Parathyroid adenoma (tissue), 2 donors: ENCODE data around the gene CLMN.

Experiments used
- H2AFZ ChIP-seq: fragments of 300-600 bp; sonication (generic); one replicate; pipeline ENCODE4 v1.7.0; 2017; ENCODE audit warnings: antibody characterized with exemption, mild to moderate bottlenecking
- H3K27ac ChIP-seq: fragments of 300-600 bp; sonication (generic); one replicate; pipeline ENCODE4 v1.7.0; 2017
- H3K27me3 ChIP-seq: fragments of 300-600 bp; sonication (generic); one replicate; pipeline ENCODE4 v1.7.0; 2017; ENCODE audit warnings: low read length; ENCODE audit not compliant: control insufficient read depth, insufficient read depth
- H3K36me3 ChIP-seq: fragments of 300-600 bp; sonication (generic); one replicate; pipeline ENCODE4 v1.7.0; 2017; ENCODE audit warnings: low read length; ENCODE audit not compliant: control insufficient read depth, insufficient read depth
- H3K4me1 ChIP-seq: fragments of 300-600 bp; sonication (generic); one replicate; pipeline ENCODE4 v1.7.0; 2017; ENCODE audit warnings: control low read depth
- H3K4me2 ChIP-seq: fragments of 300-600 bp; sonication (generic); one replicate; pipeline ENCODE4 v1.7.0; 2017; ENCODE audit warnings: low read length
- H3K4me3 ChIP-seq: fragments of 300-600 bp; sonication (generic); one replicate; pipeline ENCODE4 v1.7.0; 2017; ENCODE audit warnings: low read depth, low read length
- H3K79me2 ChIP-seq: fragments of 300-600 bp; sonication (generic); one replicate; pipeline ENCODE4 v1.7.0; 2017; ENCODE audit warnings: control low read depth
- H3K9ac ChIP-seq: fragments of 300-600 bp; sonication (generic); one replicate; pipeline ENCODE4 v1.7.0; 2017; ENCODE audit warnings: mild to moderate bottlenecking
- H3K9me3 ChIP-seq: fragments of 300-600 bp; sonication (generic); one replicate; pipeline ENCODE4 v1.7.0; 2017; ENCODE audit warnings: low read length; ENCODE audit not compliant: control insufficient read depth
- CTCF ChIP-seq: fragments of 300-600 bp; sonication (generic); IDR thresholded peaks from one replicate; pipeline ENCODE4 v1.7.0; 2017; ENCODE audit warnings: antibody characterized with exemption, mild to moderate bottlenecking
- donor health status: primary hyperparathyroidism.

The CLMN gene

DNA sequence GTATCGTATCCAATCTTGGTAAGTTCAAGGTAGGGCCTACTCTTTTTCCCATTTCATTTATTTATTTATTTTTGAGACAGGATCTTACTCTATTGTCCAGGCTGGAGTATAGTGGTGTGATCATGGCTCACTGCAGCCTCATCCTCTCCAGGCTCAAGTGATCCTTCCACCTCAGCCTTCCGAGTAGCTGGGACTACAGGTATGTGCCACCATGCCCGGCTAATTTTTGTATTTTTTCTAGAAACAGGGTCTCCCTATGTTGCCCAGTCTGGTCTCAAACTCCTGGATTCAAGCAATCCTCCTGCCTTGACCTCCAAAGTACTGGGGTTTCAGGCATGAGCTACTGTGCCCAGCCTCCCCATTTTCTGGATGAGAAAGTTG lies 57.2 kb downstream of the CLMN start:
- Histone ChIP-seq H3K9ac (no peak overlapping the region), H3K4me2 (no peak overlapping the region), H3K79me2 (no peaks in the 10 kb centered on the region), H3K36me3 (no peaks in the 10 kb centered on the region), H3K27ac (no peak overlapping the region), H3K9me3 (no peaks in the 10 kb centered on the region), H3K4me3 (no peak overlapping the region), H3K4me1 (no peaks in the 10 kb centered on the region), H2AFZ (no peak overlapping the region), H3K27me3 (no peaks in the 10 kb centered on the region)
- no peak for TF ChIP-seq CTCF

DNA sequence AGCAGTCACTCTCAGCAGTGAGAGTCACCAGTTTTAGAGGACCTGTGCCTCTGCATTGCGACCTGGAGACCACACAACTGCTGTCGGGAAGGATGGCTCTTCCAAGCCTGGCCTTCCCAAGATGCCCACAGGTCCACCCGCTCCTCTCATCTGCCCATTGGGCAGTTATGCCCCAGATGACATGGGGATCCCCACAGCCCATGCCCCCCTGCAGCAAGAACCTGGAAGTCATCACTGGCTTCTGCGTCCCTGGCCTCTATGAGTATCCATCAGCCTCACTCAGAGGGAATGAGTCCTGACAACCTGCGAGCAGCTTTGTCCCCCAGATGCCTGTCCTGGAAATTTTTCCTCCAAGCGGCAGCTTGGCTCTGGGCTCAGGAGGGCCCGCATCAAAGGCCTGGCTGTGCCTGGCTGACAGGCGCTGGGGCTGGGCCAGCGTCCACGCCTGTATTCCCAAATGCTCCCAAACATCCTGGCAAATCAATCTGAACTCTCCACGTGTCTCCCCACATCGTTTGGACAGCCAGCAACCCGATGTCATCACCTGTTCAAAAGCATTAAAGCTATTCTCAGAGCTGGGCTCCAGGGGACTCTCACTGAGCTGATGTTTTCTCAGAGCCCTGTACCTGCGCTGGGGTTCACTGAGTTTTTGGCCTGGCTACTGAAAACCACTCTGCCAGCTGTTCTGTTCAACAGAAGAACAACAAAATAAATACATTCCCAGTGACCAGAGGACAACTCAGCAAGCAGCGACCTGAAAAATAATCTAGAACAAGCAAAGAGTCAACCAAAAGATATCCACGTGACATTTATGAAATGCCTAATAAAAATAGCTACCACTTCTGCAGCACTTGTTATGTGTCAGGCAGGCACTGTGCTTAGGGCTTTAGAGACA lies 57.8 kb downstream of the CLMN start:
- Histone ChIP-seq H3K4me1 (no peaks in the 10 kb centered on the region), H3K36me3 (no peaks in the 10 kb centered on the region), H3K27ac (no peak overlapping the region), H2AFZ (no peak overlapping the region), H3K79me2 (no peaks in the 10 kb centered on the region), H3K9me3 (no peaks in the 10 kb centered on the region), H3K9ac (no peak overlapping the region), H3K4me2 (no peak overlapping the region), H3K4me3 (no peak overlapping the region), H3K27me3 (no peaks in the 10 kb centered on the region)
- no peak for TF ChIP-seq CTCF

DNA sequence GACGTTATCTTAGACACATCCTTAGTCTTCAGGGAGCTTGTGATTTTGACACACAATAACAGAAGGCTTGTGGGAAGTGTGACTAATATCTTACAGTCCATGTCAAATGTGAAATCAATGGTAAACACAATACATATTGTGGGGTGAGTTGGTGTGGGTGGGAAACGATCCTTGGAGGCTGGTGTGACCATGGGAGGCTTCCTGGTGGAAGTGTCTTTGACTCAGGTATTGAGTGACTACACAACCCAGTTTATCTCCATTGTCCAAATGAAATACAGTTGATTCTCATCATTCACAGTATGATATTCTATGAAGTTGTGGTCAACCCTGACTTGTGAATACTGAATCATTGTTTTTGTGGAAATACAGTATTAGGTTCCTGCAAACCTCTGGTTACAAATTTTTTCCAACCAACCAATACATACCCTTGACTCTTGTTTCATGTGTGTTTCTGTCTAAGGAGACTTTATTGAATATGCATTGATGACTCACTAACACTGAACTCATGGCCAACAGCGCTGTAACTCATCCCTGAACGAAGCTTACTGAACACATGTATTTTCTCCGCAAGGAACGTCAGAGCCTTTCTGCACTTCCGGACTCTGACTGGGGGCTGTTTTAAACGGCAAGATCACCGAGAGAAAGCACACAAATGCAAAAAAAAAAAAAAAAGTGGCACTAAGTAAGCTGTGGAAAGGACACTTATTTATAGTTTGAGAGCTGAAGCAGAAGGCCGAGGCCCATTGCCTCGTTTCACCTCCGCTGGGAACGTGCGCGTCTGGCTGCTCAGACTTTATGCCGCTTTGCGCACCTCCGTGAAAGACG lies 59.0 kb downstream of the CLMN start:
- Histone ChIP-seq H3K9me3 (no peaks in the 10 kb centered on the region), H2AFZ (no peak overlapping the region), H3K27me3 (no peaks in the 10 kb centered on the region), H3K36me3 (no peaks in the 10 kb centered on the region), H3K9ac (no peak overlapping the region), H3K4me3 (no peak overlapping the region), H3K4me1 (no peaks in the 10 kb centered on the region), H3K4me2 (no peak overlapping the region), H3K79me2 (no peaks in the 10 kb centered on the region), H3K27ac (no peak overlapping the region)
- no peak for TF ChIP-seq CTCF

DNA sequence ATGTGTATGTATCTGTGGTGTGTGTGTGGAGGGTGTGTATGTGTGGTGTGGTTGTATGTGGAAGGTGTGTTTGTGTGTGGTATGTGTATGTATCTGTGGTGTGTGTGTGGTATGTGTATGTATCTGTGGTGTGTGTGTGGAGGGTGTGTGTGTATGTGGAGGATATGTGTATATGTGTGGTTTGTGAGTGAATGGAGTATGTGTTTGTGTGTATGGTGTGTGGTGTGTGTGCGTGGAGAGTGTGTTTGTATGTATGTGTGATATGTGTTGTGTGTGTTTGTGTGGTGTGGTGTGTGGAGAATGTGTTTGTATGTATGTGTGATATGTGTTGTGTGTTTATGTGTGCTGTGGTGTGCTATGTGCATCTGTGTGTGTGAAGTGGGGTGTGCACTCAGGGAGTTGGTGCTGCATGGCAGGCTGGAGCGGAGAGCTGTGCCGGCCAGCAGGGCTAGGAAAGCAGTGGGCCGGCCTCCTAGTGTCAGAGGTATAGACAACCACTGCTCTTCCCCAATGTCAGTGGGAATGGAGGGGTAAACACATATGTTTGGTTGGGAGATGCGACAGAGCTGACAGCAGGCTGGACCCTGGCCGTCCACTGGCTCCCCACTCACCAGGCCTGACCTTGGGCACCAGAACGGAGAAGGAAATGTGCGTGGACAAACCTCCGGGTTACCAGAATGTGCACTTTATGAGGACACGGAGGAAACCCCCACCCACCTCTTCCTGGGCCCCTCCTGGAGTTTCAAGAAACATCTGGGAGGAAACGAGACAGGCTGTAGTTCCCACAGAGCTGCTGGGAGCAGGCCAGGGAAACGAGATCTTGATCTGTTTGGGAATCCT lies 60.7 kb downstream of the CLMN start:
- H3K27me3 ChIP-seq = no peaks in the 10 kb centered on the region
- H3K27ac ChIP-seq = no peak overlapping the region
- H2AFZ ChIP-seq = no peak overlapping the region
- no peaks in the 10 kb centered on the region for H3K79me2 ChIP-seq
- H3K4me3 ChIP-seq = no peak overlapping the region
- no peak overlapping the region for H3K4me2 ChIP-seq
- no peaks in the 10 kb centered on the region for H3K4me1 ChIP-seq
- no peak for TF ChIP-seq CTCF
- H3K36me3 ChIP-seq = no peaks in the 10 kb centered on the region
- H3K9ac ChIP-seq = no peak overlapping the region
- no peaks in the 10 kb centered on the region for H3K9me3 ChIP-seq
